ENCODE measurements around the gene FIBP.
A peak's percentile ranks its signal among the peaks of the same experiment; 100 is the strongest.

The FIBP gene

GRCh38 chr11:65882120-65883057 is 5.9 kb downstream of the FIBP start:
- no peak overlapping the region for H3K27ac ChIP-seq
- no peak for TF ChIP-seq CTCF (conservative IDR thresholded peaks at IDR 0.05)
- TF ChIP-seq ZFX (IDR thresholded peaks at IDR 0.05) = no peak

- H3K27ac ChIP-seq = no peak overlapping the region
- TF ChIP-seq CTCF (conservative IDR thresholded peaks at IDR 0.05) (no peak), ZFX (IDR thresholded peaks at IDR 0.05) (no peak)
These were observed 7.3 kb downstream of the FIBP start for GRCh38 chr11:65880844-65881421.

GRCh38 chr11:65880027-65880426 is 8.2 kb downstream of the FIBP start:
- H3K27ac ChIP-seq = no peak overlapping the region
- TF ChIP-seq CTCF (conservative IDR thresholded peaks at IDR 0.05) = no peak
- TF ChIP-seq ZFX (IDR thresholded peaks at IDR 0.05) = no peak

- H3K27ac ChIP-seq = no peak within 1 kb of the TSS
- no peak for TF ChIP-seq ZFX (IDR thresholded peaks at IDR 0.05)
- no peak for TF ChIP-seq CTCF (conservative IDR thresholded peaks at IDR 0.05)
These were observed 8.7 kb downstream of the FIBP start, which contains the start of gene CTSW for GRCh38 chr11:65879617-65880016. Gene CTSW, plus strand, starts transcription at chr11:65879837. Its CDS starts 18 bp downstream, at chr11:65879855.

- H3K27ac ChIP-seq = peak overlapping the region; percentile 39
- TF ChIP-seq ZFX (IDR thresholded peaks at IDR 0.05) (no peak), CTCF (conservative IDR thresholded peaks at IDR 0.05) (no peak)
These were observed 14.7 kb downstream of the FIBP start for GRCh38 chr11:65873318-65874156.

- H3K27ac ChIP-seq = peak within 1 kb of the TSS; percentile 39
- no peak for TF ChIP-seq ZFX (IDR thresholded peaks at IDR 0.05)
- TF ChIP-seq CTCF (conservative IDR thresholded peaks at IDR 0.05) = no peak
These were observed 15.5 kb downstream of the FIBP start, which contains the start of gene EFEMP2 for GRCh38 chr11:65872586-65873317. Gene EFEMP2, minus strand, starts transcription at chr11:65872800. Its CDS starts 446 bp downstream, at chr11:65872354.
